ENCODE results near the gene PSEN2.

Gene PSEN2

DNA sequence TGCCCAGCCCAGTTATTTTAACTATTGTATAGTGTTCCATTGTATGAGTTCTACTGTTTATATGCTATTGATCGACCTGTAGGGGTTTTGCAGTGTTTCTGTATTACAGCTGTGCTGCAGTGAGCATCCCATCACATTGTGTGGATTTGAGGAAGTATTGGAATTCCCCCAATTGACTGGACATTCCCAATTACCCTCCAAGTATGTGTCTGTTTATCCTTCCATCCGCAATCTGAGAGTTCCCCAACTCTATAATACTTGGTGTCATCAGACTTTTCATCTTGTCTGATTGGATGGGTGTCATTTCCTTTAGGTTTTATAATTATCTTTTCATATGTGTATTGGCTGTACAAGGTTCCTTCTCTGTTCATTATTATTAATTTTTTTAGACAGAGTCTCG is 27.8 kb downstream of the PSEN2 start:
- Histone ChIP-seq H3K4me1 (no peaks in the 10 kb centered on the region), H3K36me3 (replicated peaks) (peaks cover 5% of the 10 kb centered on the region), H3K27me3 (ENCODE audit: low read depth) (no peaks in the 10 kb centered on the region), H3K4me3 (no peak overlapping the region), H3K9me3 (no peaks in the 10 kb centered on the region)
- in situ Hi-C loops (cut with MboI; ENCODE audit: low sequenced_read_pairs) = no loop called here
- DNase-seq (ENCODE audit: low spot score in 2 of 2) = no peak

- no peak overlapping the region for H3K4me3 ChIP-seq
- DNase-seq (ENCODE audit: low spot score in 2 of 2) = no peak
- in situ Hi-C loops (cut with MboI; ENCODE audit: low sequenced_read_pairs) = no loop called here
- H3K9me3 ChIP-seq = no peaks in the 10 kb centered on the region
- no peaks in the 10 kb centered on the region for H3K27me3 ChIP-seq (ENCODE audit: low read depth)
- H3K36me3 ChIP-seq (replicated peaks) = peaks cover 5% of the 10 kb centered on the region; the same call in 1 of the 2 replicates
- H3K4me1 ChIP-seq = no peaks in the 10 kb centered on the region
Measured at GRCh38 chr1:226901421-226901820, 31.0 kb downstream of the PSEN2 start.

DNA sequence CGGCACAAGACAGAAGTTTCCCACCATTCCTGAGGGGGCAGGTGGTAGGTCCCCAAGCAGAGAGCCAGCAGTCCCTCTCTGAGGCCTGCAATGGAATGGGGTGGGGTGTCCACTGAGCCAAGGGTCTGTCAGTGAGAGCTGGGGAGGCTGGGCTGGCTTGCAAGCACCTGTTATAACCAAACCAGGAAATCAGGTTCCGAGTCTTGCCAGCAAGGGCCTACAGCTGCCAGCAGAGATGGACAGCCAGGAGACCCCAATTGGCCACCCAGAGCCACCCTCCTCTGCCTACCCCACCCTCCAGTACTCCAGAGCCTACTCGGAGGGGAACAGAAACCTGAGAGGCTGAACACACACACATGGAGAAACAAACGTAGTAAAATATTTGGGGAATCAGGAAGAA is 32.2 kb downstream of the PSEN2 start:
- in situ Hi-C loops (cut with MboI; ENCODE audit: low sequenced_read_pairs) = no loop called here
- Histone ChIP-seq H3K27me3 (ENCODE audit: low read depth) (no peaks in the 10 kb centered on the region), H3K36me3 (replicated peaks) (peaks cover 5% of the 10 kb centered on the region; the same call in 1 of the 2 replicates), H3K9me3 (no peaks in the 10 kb centered on the region), H3K4me1 (no peaks in the 10 kb centered on the region), H3K4me3 (no peak overlapping the region)
- no peak for DNase-seq (ENCODE audit: low spot score in 2 of 2)

DNA sequence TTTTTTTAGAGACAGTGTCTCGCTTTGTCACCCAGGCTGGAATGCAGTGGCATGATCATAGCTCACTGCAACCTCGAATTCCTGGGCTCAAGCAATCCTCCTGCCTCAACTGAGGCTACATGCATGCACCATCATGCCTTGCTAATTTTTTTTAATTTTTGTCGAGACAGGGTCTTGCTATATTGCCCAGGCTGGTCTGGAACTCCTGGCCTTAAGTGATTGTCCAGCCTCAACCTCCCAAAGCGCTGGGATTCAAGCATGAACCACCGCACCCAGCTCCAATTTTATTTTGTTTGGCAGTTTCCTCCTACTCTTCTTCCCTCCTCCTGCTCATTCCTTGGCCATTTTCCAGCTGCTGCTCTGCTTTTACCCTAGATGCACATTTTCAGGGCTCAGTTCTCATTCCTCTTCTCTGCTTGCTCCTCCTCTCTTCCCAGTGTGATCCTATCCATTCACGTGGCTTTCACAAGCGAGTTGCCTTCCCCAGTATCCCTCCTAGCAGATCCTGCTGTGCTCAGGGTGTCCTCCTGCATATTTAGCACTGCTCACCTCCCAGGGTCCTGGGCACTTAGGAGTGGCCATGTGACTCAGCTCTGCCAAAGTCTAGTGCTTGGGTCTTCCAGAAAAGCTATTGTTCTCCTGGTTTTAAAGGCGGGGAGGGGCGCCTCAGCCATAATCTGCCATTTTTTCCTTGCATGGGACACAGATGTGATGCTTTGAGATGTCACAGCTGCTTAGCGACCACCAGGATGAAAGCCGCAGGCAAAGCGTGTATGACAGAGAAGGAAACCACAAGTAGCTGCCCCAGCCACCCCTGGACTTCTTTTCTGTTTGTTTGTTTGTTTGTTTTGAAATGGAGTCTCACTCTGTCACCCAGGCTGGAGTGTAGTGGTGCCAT is 33.7 kb downstream of the PSEN2 start:
- Histone ChIP-seq H3K4me3 (no peak overlapping the region), H3K4me1 (no peaks in the 10 kb centered on the region), H3K9me3 (no peaks in the 10 kb centered on the region), H3K36me3 (replicated peaks) (peaks cover 5% of the 10 kb centered on the region; the same call in 1 of the 2 replicates), H3K27me3 (ENCODE audit: low read depth) (no peaks in the 10 kb centered on the region)
- in situ Hi-C loops (cut with MboI; ENCODE audit: low sequenced_read_pairs) = no loop called here
- no peak for DNase-seq (ENCODE audit: low spot score in 2 of 2)

- in situ Hi-C loops (cut with MboI; ENCODE audit: low sequenced_read_pairs) = no loop called here
- Histone ChIP-seq H3K9me3 (no peaks in the 10 kb centered on the region), H3K4me3 (no peak overlapping the region), H3K36me3 (replicated peaks) (peaks cover 1% of the 10 kb centered on the region; the same call in 1 of the 2 replicates), H3K27me3 (ENCODE audit: low read depth) (no peaks in the 10 kb centered on the region), H3K4me1 (no peaks in the 10 kb centered on the region)
- DNase-seq (ENCODE audit: low spot score in 2 of 2) = no peak
Measured at GRCh38 chr1:226904772-226905171, 34.4 kb downstream of the PSEN2 start.

GRCh38 chr1:226908419-226908818 is 38.0 kb downstream of the PSEN2 start:
- no peak overlapping the region for H3K4me3 ChIP-seq
- H3K9me3 ChIP-seq = no peaks in the 10 kb centered on the region
- in situ Hi-C loops (cut with MboI; ENCODE audit: low sequenced_read_pairs) = no loop called here
- no peaks in the 10 kb centered on the region; the same call in 1 of the 2 replicates for H3K36me3 ChIP-seq (replicated peaks)
- no peaks in the 10 kb centered on the region for H3K27me3 ChIP-seq (ENCODE audit: low read depth)
- H3K4me1 ChIP-seq = no peaks in the 10 kb centered on the region
- DNase-seq (ENCODE audit: low spot score in 2 of 2) = no peak

GRCh38 chr1:226908913-226909312 is 38.5 kb downstream of the PSEN2 start:
- no peaks in the 10 kb centered on the region for H3K9me3 ChIP-seq
- in situ Hi-C loops (cut with MboI; ENCODE audit: low sequenced_read_pairs) = no loop called here
- no peaks in the 10 kb centered on the region for H3K4me1 ChIP-seq
- no peaks in the 10 kb centered on the region for H3K27me3 ChIP-seq (ENCODE audit: low read depth)
- no peak overlapping the region for H3K4me3 ChIP-seq
- no peaks in the 10 kb centered on the region; the same call in 1 of the 2 replicates for H3K36me3 ChIP-seq (replicated peaks)
- no peak for DNase-seq (ENCODE audit: low spot score in 2 of 2)

DNA sequence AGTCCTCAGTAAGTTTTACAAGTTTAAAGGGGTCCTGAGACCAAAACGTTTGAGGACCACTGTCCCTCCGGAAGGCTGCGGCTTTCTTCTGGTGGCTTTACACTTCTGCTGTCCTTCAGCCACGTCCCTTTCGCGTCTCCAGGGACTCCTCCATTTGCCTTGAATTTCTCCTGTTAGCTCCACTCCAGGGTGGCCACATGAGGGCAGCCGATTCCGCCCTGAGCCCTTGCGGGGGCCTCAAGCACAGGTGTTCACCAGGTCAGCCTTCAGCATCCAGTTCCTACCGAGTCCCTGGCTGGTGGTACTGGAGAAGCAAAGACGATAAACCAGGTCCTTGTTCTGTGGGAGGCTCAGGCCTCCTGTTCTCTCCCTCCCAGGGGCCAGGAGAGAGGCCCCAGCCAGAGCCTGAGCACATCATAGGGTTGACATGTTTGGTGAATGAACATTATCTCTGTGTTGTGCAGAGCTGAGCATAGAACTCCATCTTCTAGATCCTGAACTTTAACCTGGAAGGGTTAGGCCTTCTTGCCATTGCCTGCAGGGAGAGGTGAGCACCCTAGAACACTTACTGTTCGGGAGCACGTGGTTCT is 42.3 kb downstream of the PSEN2 start:
- peak in 1 of 2 experiments; percentile 32 for DNase-seq (ENCODE audit: low spot score in 2 of 2)
- H3K27me3 ChIP-seq (ENCODE audit: low read depth) = no peaks in the 10 kb centered on the region

GRCh38 chr1:226915672-226915995 is 45.2 kb downstream of the PSEN2 start:
- Histone ChIP-seq H3K4me1 (no peaks in the 10 kb centered on the region), H3K27me3 (ENCODE audit: low read depth) (no peaks in the 10 kb centered on the region), H3K36me3 (replicated peaks) (no peaks in the 10 kb centered on the region), H3K4me3 (no peak overlapping the region), H3K9me3 (no peaks in the 10 kb centered on the region)
- in situ Hi-C loops (cut with MboI; ENCODE audit: low sequenced_read_pairs) = no loop called here
- DNase-seq (ENCODE audit: low spot score in 2 of 2) = no peak

More for the DNA sequence above, 42.3 kb downstream of the PSEN2 start:
- Histone ChIP-seq H3K4me3 (no peak overlapping the region), H3K9me3 (no peaks in the 10 kb centered on the region), H3K4me1 (no peaks in the 10 kb centered on the region), H3K36me3 (replicated peaks) (no peaks in the 10 kb centered on the region)
- in situ Hi-C loops (cut with MboI; ENCODE audit: low sequenced_read_pairs) = no loop called here

GRCh38 chr1:226916497-226916896 is 46.1 kb downstream of the PSEN2 start:
- H3K4me3 ChIP-seq = no peak overlapping the region
- DNase-seq (ENCODE audit: low spot score in 2 of 2) = no peak
- H3K36me3 ChIP-seq (replicated peaks) = no peaks in the 10 kb centered on the region
- in situ Hi-C loops (cut with MboI; ENCODE audit: low sequenced_read_pairs) = no loop called here
- no peaks in the 10 kb centered on the region for H3K4me1 ChIP-seq
- no peaks in the 10 kb centered on the region for H3K9me3 ChIP-seq
- H3K27me3 ChIP-seq (ENCODE audit: low read depth) = no peaks in the 10 kb centered on the region

DNA sequence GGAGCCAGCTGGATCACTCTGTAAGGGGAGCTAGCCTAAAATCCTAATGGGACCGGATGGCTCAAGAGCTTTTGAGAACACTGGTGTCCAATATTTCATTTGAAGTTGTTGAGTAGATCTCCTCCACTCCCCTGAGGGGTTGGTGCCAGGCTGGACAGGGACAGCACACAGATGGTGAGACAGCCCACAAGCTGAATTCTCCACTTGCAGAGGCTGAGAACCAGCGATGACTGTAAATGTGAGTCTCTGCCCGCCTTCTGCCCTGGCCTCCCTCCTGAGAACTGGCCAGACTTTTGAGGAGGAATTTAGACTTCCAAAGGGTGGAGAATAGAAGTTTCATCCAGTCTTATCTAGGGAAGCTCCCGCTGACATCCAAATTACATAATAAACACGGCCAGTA is 49.2 kb downstream of the PSEN2 start:
- no peak overlapping the region for H3K4me3 ChIP-seq
- no peak for DNase-seq (ENCODE audit: low spot score in 2 of 2)
- H3K9me3 ChIP-seq = no peaks in the 10 kb centered on the region
- H3K27me3 ChIP-seq (ENCODE audit: low read depth) = no peaks in the 10 kb centered on the region
- H3K36me3 ChIP-seq (replicated peaks) = no peaks in the 10 kb centered on the region
- in situ Hi-C loops (cut with MboI; ENCODE audit: low sequenced_read_pairs) = no loop called here
- H3K4me1 ChIP-seq = no peaks in the 10 kb centered on the region

GRCh38 chr1:226919995-226920394 is 49.6 kb downstream of the PSEN2 start:
- no peak for DNase-seq (ENCODE audit: low spot score in 2 of 2)
- Histone ChIP-seq H3K36me3 (replicated peaks) (no peaks in the 10 kb centered on the region), H3K9me3 (no peaks in the 10 kb centered on the region), H3K4me1 (no peaks in the 10 kb centered on the region), H3K27me3 (ENCODE audit: low read depth) (no peaks in the 10 kb centered on the region), H3K4me3 (no peak overlapping the region)
- in situ Hi-C loops (cut with MboI; ENCODE audit: low sequenced_read_pairs) = no loop called here

- no peak for DNase-seq (ENCODE audit: low spot score in 2 of 2)
- in situ Hi-C loops (cut with MboI; ENCODE audit: low sequenced_read_pairs) = no loop called here
- H3K4me1 ChIP-seq = no peaks in the 10 kb centered on the region
- no peaks in the 10 kb centered on the region for H3K36me3 ChIP-seq (replicated peaks)
- H3K9me3 ChIP-seq = no peaks in the 10 kb centered on the region
- no peak overlapping the region for H3K4me3 ChIP-seq
- no peaks in the 10 kb centered on the region for H3K27me3 ChIP-seq (ENCODE audit: low read depth)
Measured at GRCh38 chr1:226920446-226920894, 50.1 kb downstream of the PSEN2 start.

- no peaks in the 10 kb centered on the region for H3K4me1 ChIP-seq
- no peaks in the 10 kb centered on the region for H3K9me3 ChIP-seq
- no peak overlapping the region for H3K4me3 ChIP-seq
- no peaks in the 10 kb centered on the region for H3K27me3 ChIP-seq (ENCODE audit: low read depth)
- DNase-seq (ENCODE audit: low spot score in 2 of 2) = no peak
- in situ Hi-C loops (cut with MboI; ENCODE audit: low sequenced_read_pairs) = no loop called here
- no peaks in the 10 kb centered on the region for H3K36me3 ChIP-seq (replicated peaks)
Measured at GRCh38 chr1:226921504-226921903, 51.1 kb downstream of the PSEN2 start.
